Progenitor cell of endocrine pancreas (in vitro differentiated cells): Measurements from ENCODE around the gene FAM20B. TPM values are rescaled to one million over a fixed set of nuclear protein-coding genes. Genes with fewer than 3 reads are reported as not detected.

ENCODE experiments used
- DNase-seq: peaks from one replicate; pipeline ENCODE4 v3.0.0; 2021; ENCODE audit warnings: low spot score; ENCODE audit not compliant: unreplicated experiment
- H3K27ac Mint-ChIP-seq: 2 replicates; pipeline ENCODE4 v1.8.0; 2021; ENCODE audit warnings: mild to moderate bottlenecking, moderate library complexity, mixed read lengths
- H3K27me3 Mint-ChIP-seq: 2 replicates; pipeline ENCODE4 v1.8.0; 2021; ENCODE audit warnings: mixed read lengths
- H3K36me3 Mint-ChIP-seq: 2 replicates; pipeline ENCODE4 v1.8.0; 2022; ENCODE audit warnings: mixed read lengths; ENCODE audit not compliant: insufficient read depth
- H3K4me1 Mint-ChIP-seq: 2 replicates; pipeline ENCODE4 v1.8.0; 2021; ENCODE audit warnings: low read depth, mixed read lengths
- H3K4me3 Mint-ChIP-seq: 2 replicates; pipeline ENCODE4 v1.8.0; 2021; ENCODE audit warnings: low read depth, mild to moderate bottlenecking, moderate library complexity, mixed read lengths
- H3K9me3 Mint-ChIP-seq: 2 replicates; pipeline ENCODE4 v1.8.0; 2021; ENCODE audit warnings: low read depth, mixed read lengths
- CTCF ChIP-seq: fragments of 200-600 bp; sonication (generic); IDR thresholded peaks from one replicate; pipeline ENCODE4 v1.5.0; 2021; ENCODE audit warnings: antibody characterized with exemption, mild to moderate bottlenecking; ENCODE audit not compliant: unreplicated experiment
- total RNA-seq: library from RNA; stranded (reverse); gene quantifications from 2 replicates; pipeline ENCODE4 v1.2.1, GENCODE V29; 2021

The FAM20B gene
- total RNA-seq, 1 donor from 2014 or later = 42.9 TPM

DNA sequence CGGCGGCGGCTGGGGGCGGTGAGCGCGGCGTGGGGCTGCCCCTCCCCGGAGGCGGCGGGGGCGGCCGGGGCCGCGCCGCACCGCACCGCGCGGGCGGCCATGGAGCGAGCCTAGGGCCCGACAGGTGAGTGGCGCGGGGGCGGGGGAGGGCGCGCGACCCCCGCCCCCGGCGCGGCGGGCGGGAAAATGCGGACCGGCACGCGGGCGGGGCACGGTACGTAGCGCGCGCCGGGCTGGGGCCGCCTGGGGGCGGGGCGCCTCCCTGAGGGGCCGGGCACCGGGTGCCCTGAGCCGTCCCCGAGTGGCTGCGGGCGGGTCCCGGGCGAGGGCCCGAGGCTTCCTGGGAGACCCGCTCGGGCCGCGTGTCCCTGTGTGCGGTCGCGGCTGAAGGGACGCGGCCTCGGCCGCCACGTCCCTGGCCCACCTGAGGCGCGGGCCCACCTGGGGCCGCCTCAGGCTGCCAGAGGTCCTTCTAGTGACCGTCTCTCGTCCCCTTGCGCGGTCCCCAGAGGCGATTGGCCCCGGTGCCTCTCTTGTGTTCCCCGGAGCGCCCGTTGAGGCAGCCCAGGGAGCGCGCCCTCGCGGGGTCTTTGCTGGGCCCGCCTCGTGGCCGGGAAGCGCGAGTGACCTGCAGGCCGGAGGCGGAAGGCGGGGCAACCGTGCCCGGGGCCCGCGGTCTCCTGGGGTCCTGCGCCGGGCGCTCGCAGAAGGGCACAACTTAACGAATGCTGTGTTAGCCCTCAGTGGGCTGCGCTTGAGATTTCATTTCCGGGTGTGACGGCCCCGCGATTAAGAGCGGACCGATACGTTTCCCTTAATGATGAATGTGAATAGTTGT is 500 bp downstream of the FAM20B start:
- H3K36me3 Mint-ChIP-seq = no peaks in the 10 kb centered on the region
- DNase-seq = peak; percentile 80
- no peaks in the 10 kb centered on the region for H3K9me3 Mint-ChIP-seq
- H3K4me3 Mint-ChIP-seq = peak overlapping the region; percentile 91
- no peak for TF ChIP-seq CTCF
- H3K27me3 Mint-ChIP-seq = peaks cover 10% of the 10 kb centered on the region
- peaks cover 39% of the 10 kb centered on the region for H3K4me1 Mint-ChIP-seq
- H3K27ac Mint-ChIP-seq = peak overlapping the region; percentile 96

DNA sequence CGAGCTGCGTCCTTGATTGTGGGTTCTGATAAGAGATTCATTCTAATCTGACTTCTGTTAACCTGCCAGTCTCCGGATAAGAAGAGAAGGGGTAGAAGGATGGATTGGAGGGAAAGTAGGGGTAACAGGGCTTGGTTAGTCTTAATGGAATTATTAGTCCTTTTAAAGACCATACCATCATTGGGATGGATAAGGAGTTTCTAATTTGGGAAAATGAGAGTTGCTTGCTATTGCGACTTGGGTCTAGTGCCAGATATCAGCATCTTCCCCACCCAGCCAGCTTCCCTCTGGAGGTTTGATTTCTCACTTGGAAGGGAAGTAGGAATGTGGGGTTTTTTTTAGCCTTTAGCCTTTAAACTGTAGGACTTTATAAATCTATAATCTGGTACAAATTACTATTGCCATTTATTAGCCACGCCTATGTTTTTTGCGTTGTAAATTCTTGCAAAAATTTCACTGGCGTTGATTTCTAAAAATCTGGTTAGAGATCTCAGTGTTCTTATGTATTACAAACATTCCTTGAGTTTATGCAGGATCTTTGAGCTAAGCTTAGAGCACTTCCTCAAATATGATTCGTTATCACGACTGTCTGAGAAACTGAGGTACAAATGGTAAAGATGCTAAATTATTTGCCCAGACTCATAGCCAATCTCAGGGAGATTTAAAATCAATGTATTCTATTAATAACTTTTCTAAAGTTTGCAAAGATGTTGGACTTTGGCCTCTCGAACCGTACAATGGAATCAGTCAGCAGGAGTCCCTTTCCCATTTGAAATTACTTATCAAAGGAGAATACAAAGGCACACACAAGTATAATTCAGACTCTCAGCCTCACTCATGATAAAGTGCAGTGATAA is 1.3 kb downstream of the FAM20B start:
- Mint-ChIP-seq H3K4me1 (peaks cover 43% of the 10 kb centered on the region), H3K9me3 (no peaks in the 10 kb centered on the region), H3K27ac (peak overlapping the region; percentile 96), H3K4me3 (peak overlapping the region; percentile 91), H3K27me3 (peaks cover 10% of the 10 kb centered on the region), H3K36me3 (no peaks in the 10 kb centered on the region)
- no peak for DNase-seq
- TF ChIP-seq CTCF = no peak

GRCh38 chr1:179029321-179029759 is 3.6 kb downstream of the FAM20B start:
- H3K27ac Mint-ChIP-seq = peak overlapping the region; percentile 7
- no peaks in the 10 kb centered on the region for H3K9me3 Mint-ChIP-seq
- no peaks in the 10 kb centered on the region for H3K27me3 Mint-ChIP-seq
- no peak for TF ChIP-seq CTCF
- no peaks in the 10 kb centered on the region for H3K36me3 Mint-ChIP-seq
- peaks cover 45% of the 10 kb centered on the region for H3K4me1 Mint-ChIP-seq
- no peak overlapping the region for H3K4me3 Mint-ChIP-seq
- no peak for DNase-seq

GRCh38 chr1:179030130-179030529 is 4.4 kb downstream of the FAM20B start:
- H3K4me3 Mint-ChIP-seq = no peak overlapping the region

More at GRCh38 chr1:179030130-179030529, 4.4 kb downstream of the FAM20B start:
- no peak for TF ChIP-seq CTCF
- peaks cover 45% of the 10 kb centered on the region for H3K4me1 Mint-ChIP-seq
- DNase-seq = no peak
- H3K27ac Mint-ChIP-seq = no peak overlapping the region
- no peaks in the 10 kb centered on the region for H3K36me3 Mint-ChIP-seq
- no peaks in the 10 kb centered on the region for H3K27me3 Mint-ChIP-seq
- no peaks in the 10 kb centered on the region for H3K9me3 Mint-ChIP-seq
